Loucy (cell line): Measurements from ENCODE around the gene RPGRIP1L.
"Not testable (repeated sequence)": the region's sequence is repeated elsewhere in the genome, so short reads cannot be mapped to it uniquely, and the experiment has no call there.

Experiments
- H2AFZ ChIP-seq: fragments of 200-600 bp; sonication (generic); 2 replicates; pipeline ENCODE4 v1.6.0; 2016; ENCODE audit warnings: antibody characterized with exemption, mild to moderate bottlenecking, low read length, moderate library complexity
- H3F3A ChIP-seq: fragments of 200-600 bp; 2 replicates; pipeline ENCODE4 v1.6.0; 2016; ENCODE audit warnings: antibody characterized with exemption, low read depth, mild to moderate bottlenecking
- H3K27me3 ChIP-seq: fragments of 200-600 bp; sonication (generic); 2 replicates; pipeline ENCODE4 v1.6.1; 2014; ENCODE audit warnings: low read length, mild to moderate bottlenecking; ENCODE audit not compliant: insufficient read depth, poor library complexity, severe bottlenecking
- H3K36me3 ChIP-seq: fragments of 200-600 bp; sonication (generic); 2 replicates; pipeline ENCODE4 v1.6.1; 2016; ENCODE audit warnings: low read length; ENCODE audit not compliant: insufficient read depth
- H3K4me1 ChIP-seq: fragments of 200-600 bp; sonication (generic); 2 replicates; pipeline ENCODE4 v1.5.1; 2014; ENCODE audit warnings: low read length, mild to moderate bottlenecking; ENCODE audit not compliant: insufficient read depth, poor library complexity, severe bottlenecking
- H3K4me2 ChIP-seq: fragments of 200-600 bp; sonication (generic); 2 replicates; pipeline ENCODE4 v1.6.0; 2014; ENCODE audit warnings: antibody characterized with exemption, low read length, low read depth, mild to moderate bottlenecking; ENCODE audit not compliant: poor library complexity, severe bottlenecking
- H3K4me3 ChIP-seq: fragments of 200-600 bp; sonication (generic); 2 replicates; pipeline ENCODE4 v1.5.1; 2014; ENCODE audit warnings: low read length, mild to moderate bottlenecking, mixed read lengths; ENCODE audit not compliant: poor library complexity, severe bottlenecking
- H3K79me2 ChIP-seq: fragments of 200-600 bp; sonication (generic); 2 replicates; pipeline ENCODE4 v1.6.1; 2014; ENCODE audit warnings: low read length; ENCODE audit not compliant: insufficient read depth
- H3K9ac ChIP-seq: fragments of 200-600 bp; sonication (generic); 2 replicates; pipeline ENCODE4 v1.6.0; 2014; ENCODE audit warnings: mild to moderate bottlenecking, low read depth, low read length, moderate library complexity; ENCODE audit not compliant: poor library complexity, severe bottlenecking
- H3K9me2 ChIP-seq: fragments of 200-600 bp; sonication (generic); replicated peaks from 2 replicates; pipeline ENCODE4 v1.6.1; 2016; ENCODE audit warnings: low read depth, low read length, mixed read lengths
- H3K9me3 ChIP-seq: fragments of 200-600 bp; sonication (generic); 2 replicates; pipeline ENCODE4 v1.6.1; 2014; ENCODE audit warnings: mild to moderate bottlenecking, antibody characterized with exemption, low read length, low read depth; ENCODE audit not compliant: insufficient read depth
- H4K20me1 ChIP-seq: fragments of 200-600 bp; sonication (generic); 2 replicates; pipeline ENCODE4 v1.6.0; 2014; ENCODE audit warnings: antibody characterized with exemption, low read length, mild to moderate bottlenecking; ENCODE audit not compliant: insufficient read depth, poor library complexity, severe bottlenecking
- CTCF ChIP-seq: fragments of 200-600 bp; sonication (generic); conservative IDR thresholded peaks from 2 replicates; pipeline ENCODE4 v1.5.1; 2014; ENCODE audit warnings: mild to moderate bottlenecking, antibody characterized with exemption, low read length
- EZH2phosphoT487 ChIP-seq: fragments of 200-600 bp; IDR thresholded peaks from 2 replicates; pipeline ENCODE4 v1.6.1; 2018; ENCODE audit warnings: antibody characterized with exemption, mild to moderate bottlenecking, moderate library complexity, borderline replicate concordance

Gene RPGRIP1L

GRCh38 chr16:53689636-53690035 lies 14.0 kb downstream of the RPGRIP1L start:
- Histone ChIP-seq H3F3A (no peaks in the 10 kb centered on the region), H3K4me1 (no peaks in the 10 kb centered on the region), H4K20me1 (no peaks in the 10 kb centered on the region), H3K79me2 (no peaks in the 10 kb centered on the region), H3K9ac (no peak overlapping the region), H3K9me3 (no peaks in the 10 kb centered on the region; the same call in 1 of the 2 replicates), H3K9me2 (no peaks in the 10 kb centered on the region), H2AFZ (no peak overlapping the region), H3K36me3 (no peaks in the 10 kb centered on the region), H3K4me3 (no peak overlapping the region), H3K27me3 (no peaks in the 10 kb centered on the region), H3K4me2 (no peak overlapping the region)
- no peak for TF ChIP-seq CTCF
- TF ChIP-seq EZH2phosphoT487: no peak

GRCh38 chr16:53686710-53687109 lies 16.9 kb downstream of the RPGRIP1L start:
- H3K4me2 ChIP-seq: no peak overlapping the region
- H3K4me3 ChIP-seq: no peak overlapping the region
- no peaks in the 10 kb centered on the region for H3F3A ChIP-seq
- no peak overlapping the region for H2AFZ ChIP-seq
- no peaks in the 10 kb centered on the region for H3K9me2 ChIP-seq
- H3K27me3 ChIP-seq: no peaks in the 10 kb centered on the region
- no peaks in the 10 kb centered on the region for H3K36me3 ChIP-seq
- H3K4me1 ChIP-seq: no peaks in the 10 kb centered on the region
- no peaks in the 10 kb centered on the region for H3K79me2 ChIP-seq
- no peak overlapping the region for H3K9ac ChIP-seq
- TF ChIP-seq EZH2phosphoT487 (no peak), CTCF (no peak)
- H3K9me3 ChIP-seq: no peaks in the 10 kb centered on the region; the same call in 1 of the 2 replicates
- H4K20me1 ChIP-seq: no peaks in the 10 kb centered on the region

GRCh38 chr16:53685334-53685733 lies 18.3 kb downstream of the RPGRIP1L start:
- not testable (repeated sequence) for H3K36me3 ChIP-seq, H3K4me1 ChIP-seq, H2AFZ ChIP-seq

GRCh38 chr16:53681354-53681753 lies 22.3 kb downstream of the RPGRIP1L start:
- H3K4me1 ChIP-seq: peaks cover 6% of the 10 kb centered on the region
- no peaks in the 10 kb centered on the region for H3K36me3 ChIP-seq
- no peaks in the 10 kb centered on the region; the same call in 1 of the 2 replicates for H3K9me3 ChIP-seq
- H3K9ac ChIP-seq: no peak overlapping the region
- no peaks in the 10 kb centered on the region for H3K79me2 ChIP-seq
- no peak overlapping the region for H2AFZ ChIP-seq
- no peaks in the 10 kb centered on the region for H4K20me1 ChIP-seq
- H3K4me3 ChIP-seq: no peak overlapping the region
- no peaks in the 10 kb centered on the region for H3K27me3 ChIP-seq
- TF ChIP-seq EZH2phosphoT487: no peak
- TF ChIP-seq CTCF: no peak
- H3F3A ChIP-seq: no peaks in the 10 kb centered on the region
- no peak overlapping the region for H3K4me2 ChIP-seq
- no peaks in the 10 kb centered on the region for H3K9me2 ChIP-seq

More at GRCh38 chr16:53685334-53685733, 18.3 kb downstream of the RPGRIP1L start:
- H4K20me1 ChIP-seq, H3K4me3 ChIP-seq, H3K9ac ChIP-seq, H3K9me3 ChIP-seq, H3K4me2 ChIP-seq, H3K9me2 ChIP-seq, H3K27me3 ChIP-seq, H3F3A ChIP-seq, H3K79me2 ChIP-seq: not testable (repeated sequence)
